GM12873 (cell line): ENCODE results near the gene CAPS2.

Source experiments
- TF ChIP-seq, protein P1 (sequence below): IDR thresholded peaks from 2 replicates; pipeline ENCODE4 v1.5.1; 2012; ENCODE audit warnings: low read depth, mild to moderate bottlenecking, moderate library complexity, low read length, control low read depth; ENCODE audit not compliant: insufficient read depth; ENCODE audit errors: missing control alignments

Gene CAPS2

DNA sequence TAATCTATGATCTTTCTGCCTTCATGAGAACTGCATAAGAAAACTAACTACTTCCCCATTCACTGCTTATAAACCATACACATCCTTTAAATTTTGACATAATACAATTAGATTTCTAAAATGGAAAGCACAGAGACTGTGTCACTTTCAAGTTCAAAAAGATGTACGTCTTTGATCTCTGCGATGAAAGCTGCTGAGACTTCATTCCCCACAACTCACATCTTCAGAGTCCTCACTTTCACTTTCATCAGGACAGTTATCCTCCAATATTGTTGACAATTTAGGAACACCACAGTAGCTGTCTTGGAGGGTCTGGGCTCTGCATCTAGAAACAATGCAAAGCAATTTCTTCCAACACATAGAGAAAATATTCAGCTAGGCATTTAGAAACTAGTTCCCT is 72.6 kb downstream of the CAPS2 start:
- TF ChIP-seq, protein P1, sequence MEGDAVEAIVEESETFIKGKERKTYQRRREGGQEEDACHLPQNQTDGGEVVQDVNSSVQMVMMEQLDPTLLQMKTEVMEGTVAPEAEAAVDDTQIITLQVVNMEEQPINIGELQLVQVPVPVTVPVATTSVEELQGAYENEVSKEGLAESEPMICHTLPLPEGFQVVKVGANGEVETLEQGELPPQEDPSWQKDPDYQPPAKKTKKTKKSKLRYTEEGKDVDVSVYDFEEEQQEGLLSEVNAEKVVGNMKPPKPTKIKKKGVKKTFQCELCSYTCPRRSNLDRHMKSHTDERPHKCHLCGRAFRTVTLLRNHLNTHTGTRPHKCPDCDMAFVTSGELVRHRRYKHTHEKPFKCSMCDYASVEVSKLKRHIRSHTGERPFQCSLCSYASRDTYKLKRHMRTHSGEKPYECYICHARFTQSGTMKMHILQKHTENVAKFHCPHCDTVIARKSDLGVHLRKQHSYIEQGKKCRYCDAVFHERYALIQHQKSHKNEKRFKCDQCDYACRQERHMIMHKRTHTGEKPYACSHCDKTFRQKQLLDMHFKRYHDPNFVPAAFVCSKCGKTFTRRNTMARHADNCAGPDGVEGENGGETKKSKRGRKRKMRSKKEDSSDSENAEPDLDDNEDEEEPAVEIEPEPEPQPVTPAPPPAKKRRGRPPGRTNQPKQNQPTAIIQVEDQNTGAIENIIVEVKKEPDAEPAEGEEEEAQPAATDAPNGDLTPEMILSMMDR: no peak

DNA sequence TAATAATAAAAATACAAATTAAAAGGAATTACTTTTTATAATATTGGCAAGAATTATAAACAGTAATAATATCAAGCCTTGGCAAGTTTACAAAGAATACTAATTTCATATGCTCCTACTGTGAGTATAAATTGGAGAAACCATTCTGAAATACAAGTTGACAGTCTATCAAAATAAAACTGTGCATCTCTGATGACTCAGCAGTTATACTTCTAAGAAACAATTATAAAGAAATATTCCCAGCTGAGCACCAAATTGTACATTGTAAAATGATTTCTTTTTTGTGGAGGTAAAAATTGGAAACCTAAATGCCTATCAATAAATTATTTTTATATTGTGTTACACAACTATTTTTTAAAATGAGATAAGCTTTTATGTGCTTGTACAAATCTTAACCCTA is 85.0 kb downstream of the CAPS2 start:
- TF ChIP-seq, protein P1: no peak

- TF ChIP-seq, protein P1: no peak
These were observed 90.1 kb downstream of the CAPS2 start for GRCh38 chr12:75239987-75240386.

GRCh38 chr12:75236206-75236605 is 93.9 kb downstream of the CAPS2 start:
- TF ChIP-seq, protein P1: no peak

- TF ChIP-seq, protein P1: no peak
These were observed 103.0 kb downstream of the CAPS2 start for GRCh38 chr12:75227132-75227531.
